ENCODE data around the gene MAIP1. TPM values are rescaled to one million over a fixed set of nuclear protein-coding genes. Genes with fewer than 3 reads are reported as not detected.

The MAIP1 gene
- total RNA-seq, 6 donors from 2014 or later: 2.1 to 25.1 (median 13.4) TPM

DNA sequence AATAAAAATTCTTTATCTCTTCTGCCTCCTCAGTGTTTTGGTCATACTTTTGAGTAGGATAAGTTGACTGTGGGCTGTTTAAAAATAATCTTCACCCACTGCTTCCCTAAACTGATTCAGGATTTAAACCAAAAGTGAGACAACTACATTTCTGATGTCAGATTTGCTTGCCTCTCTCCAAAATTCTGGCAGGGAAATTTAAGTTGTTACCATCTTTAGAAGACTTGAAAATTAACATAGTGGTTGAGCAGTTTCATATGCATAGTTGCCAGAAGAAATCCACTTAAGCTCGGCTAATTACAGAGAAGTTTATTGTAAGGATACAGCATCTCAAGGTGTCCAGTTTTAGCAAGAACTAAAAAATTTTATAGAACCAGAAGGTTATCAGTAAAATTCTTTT lies 57.0 kb downstream of the MAIP1 start:
- Histone ChIP-seq H3K4me3 (no peak overlapping the region), H3K4me1 (no peaks in the 10 kb centered on the region), H3K27me3 (no peaks in the 10 kb centered on the region), H3K27ac (no peak overlapping the region), H3K36me3 (no peaks in the 10 kb centered on the region), H3K9me3 (peaks cover 0 to 7% (median 0%) of the 10 kb centered on the region in 4 donors)
- WGBS, 2 donors: 93 to 100% methylated on average over 1 of the region's 1 CpG
- DNase-seq (no peak), ATAC-seq (ENCODE audit: low FRiP score in 2 of 2) (no peak)
- TF ChIP-seq POLR2A (IDR thresholded peaks at IDR 0.05) (no peak), POLR2AphosphoS5 (IDR thresholded peaks at IDR 0.05) (no peak), CTCF (IDR thresholded peaks at IDR 0.05) (no peak), EP300 (IDR thresholded peaks at IDR 0.05) (no peak)

Other genes starting within 250 kb of the MAIP1 start
- gene FTCDNL1, start 104.4 kb upstream of the MAIP1 start, total RNA-seq: 1 to 10 TPM; 2.8 to 4.2 (median 3.1) TPM
- gene C2orf69, start 44.3 kb upstream of the MAIP1 start, total RNA-seq: 10 to 100 TPM in 4 of 6 donors, 1 to 10 TPM in 2; 6.0 to 14.9 (median 11.5) TPM
- 10 to 100 TPM in 2 of 6 donors, 1 to 10 TPM in 4; 3.1 to 17.8 (median 7.2) TPM for gene TYW5, start 91 bp upstream of the MAIP1 start, total RNA-seq